ENCODE results near the gene BTAF1. TPM values are rescaled to one million over a fixed set of nuclear protein-coding genes. Genes with fewer than 3 reads are reported as not detected.

The BTAF1 gene
- 9.6 to 13.4 TPM (median 12.3 TPM) in 5 replicates for total RNA-seq (2022; extraction: Qiagen RNA extraction)

GRCh38 chr10:91923371-91924211, at the start of gene BTAF1:
BTAF1 (plus strand) TSS chr10:91923770; CDS start chr10:91924077, 307 bp downstream.

DNA sequence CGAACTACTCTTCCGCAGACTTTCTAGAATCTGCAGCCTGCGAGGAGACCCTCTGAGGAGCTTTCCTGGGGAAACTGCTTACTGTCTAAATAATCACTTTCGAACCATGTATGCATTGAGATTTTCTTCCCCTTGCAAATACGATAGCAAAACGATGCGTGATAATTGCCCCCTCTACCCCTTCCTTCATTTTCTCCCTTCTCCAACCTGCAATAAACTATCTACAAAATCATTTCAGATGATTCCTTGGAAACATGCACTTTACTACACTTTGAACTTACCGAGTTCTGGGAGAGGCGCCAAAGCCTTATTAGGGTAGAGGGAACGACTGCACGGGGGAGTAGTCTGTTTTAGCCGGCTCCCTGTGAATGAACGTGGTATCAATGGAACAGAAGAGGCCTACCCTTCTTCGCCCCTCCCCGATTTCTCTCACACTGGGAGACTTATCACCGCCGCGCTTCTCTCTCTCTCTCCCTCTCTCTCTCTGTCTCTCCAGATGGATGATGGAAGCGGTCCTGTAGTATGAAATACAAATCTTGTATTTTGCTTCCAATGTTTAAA, 14.4 kb upstream of the BTAF1 start, which contains the start of gene FGFBP3:
Gene FGFBP3 (minus strand): TSS at position 370 of the 561 bp plus-strand sequence. CDS start 517 bp downstream, outside the sequence.

Other genes starting within 250 kb of the BTAF1 start
- 16.1 to 21.5 TPM (median 20.0 TPM) in 5 replicates for gene TNKS2, start 125.3 kb upstream of the BTAF1 start, total RNA-seq (2022; extraction: Qiagen RNA extraction)
- gene FGFBP3, start 14.3 kb upstream of the BTAF1 start, total RNA-seq (2022; extraction: Qiagen RNA extraction): 2.1 to 2.7 TPM (median 2.6 TPM) in 5 replicates

Measured in A549 treated with AZD2906 at 1 μM for 4 hours (cell line).